GM19240 (cell line): ENCODE results near the gene PLSCR2.
"Not testable (repeated sequence)": the region's sequence is repeated elsewhere in the genome, so short reads cannot be mapped to it uniquely, and the experiment has no call there.

Source experiments
- DNase-seq: peaks from one replicate; pipeline ENCODE4 v3.0.0; 2011; ENCODE audit warnings: low spot score; ENCODE audit not compliant: insufficient read length

Gene PLSCR2

GRCh38 chr3:146421819-146422759 is 47.3 kb downstream of the PLSCR2 start:
- DNase-seq = no peak

- no peak for DNase-seq
Observed at GRCh38 chr3:146416366-146416765, 53.0 kb downstream of the PLSCR2 start.

- no peak for DNase-seq
Observed at GRCh38 chr3:146414010-146414409, 55.4 kb downstream of the PLSCR2 start.

- DNase-seq = not testable (repeated sequence)
Observed at GRCh38 chr3:146412711-146413110, 56.6 kb downstream of the PLSCR2 start.

GRCh38 chr3:146407956-146408355 is 61.4 kb downstream of the PLSCR2 start:
- DNase-seq = no peak

GRCh38 chr3:146404436-146404835 is 64.9 kb downstream of the PLSCR2 start:
- no peak for DNase-seq

GRCh38 chr3:146403792-146404191 is 65.6 kb downstream of the PLSCR2 start:
- DNase-seq = no peak

- no peak for DNase-seq
Observed at GRCh38 chr3:146396792-146397191, 72.6 kb downstream of the PLSCR2 start.

GRCh38 chr3:146395164-146395563 is 74.2 kb downstream of the PLSCR2 start:
- DNase-seq = no peak

GRCh38 chr3:146390957-146391356 is 78.4 kb downstream of the PLSCR2 start:
- no peak for DNase-seq

GRCh38 chr3:146390006-146390772 is 79.2 kb downstream of the PLSCR2 start:
- no peak for DNase-seq

GRCh38 chr3:146387566-146387965 is 81.8 kb downstream of the PLSCR2 start:
- no peak for DNase-seq

- no peak for DNase-seq
Observed at GRCh38 chr3:146386936-146387335, 82.4 kb downstream of the PLSCR2 start.

GRCh38 chr3:146384786-146385185 is 84.6 kb downstream of the PLSCR2 start:
- no peak for DNase-seq
